Transverse colon (tissue), 4 donors: ENCODE measurements around the gene TFAP2A. TPM values are rescaled to one million over a fixed set of nuclear protein-coding genes. Genes with fewer than 3 reads are reported as not detected.

Experiments used
- DNase-seq: peaks from one replicate; pipeline ENCODE4 v3.0.0-alpha.2; 2019
- H3K27ac ChIP-seq, 4 donors: fragments of 200-600 bp; sonication (generic); 2 replicates each; pipeline ENCODE4 v1.5.1; 2016 to 2018; ENCODE audit warnings: inconsistent platforms in 4 of 4
- H3K27me3 ChIP-seq: fragments of 200-600 bp; sonication (generic); 2 replicates; pipeline ENCODE4 v1.5.1; 2017; ENCODE audit warnings: inconsistent platforms
- H3K36me3 ChIP-seq, 4 donors: fragments of 200-600 bp; sonication (generic); 2 replicates each; pipeline ENCODE4 v1.5.1; 2017 to 2019; ENCODE audit warnings: inconsistent platforms in 4 of 4
- H3K4me1 ChIP-seq, 4 donors: fragments of 200-600 bp; sonication (generic); 2 replicates each; pipeline ENCODE4 v1.5.1; 2017 to 2020; ENCODE audit warnings: inconsistent platforms in 4 of 4
- H3K4me3 ChIP-seq, 4 donors: fragments of 200-600 bp; sonication (generic); 1 replicate in 1 of 4; 2 replicates in 3 of 4; pipeline versions ENCODE4 v1.5.1 to v1.6.1; 2017 to 2019; ENCODE audit warnings: inconsistent platforms in 4 of 4
- H3K9me3 ChIP-seq, 2 donors: fragments of 200-600 bp; sonication (generic); 2 replicates each; pipeline ENCODE4 v1.5.1; 2017 to 2019; ENCODE audit warnings: inconsistent platforms in 2 of 2
- CTCF ChIP-seq, 5 experiments: fragments of 200-600 bp in 3 of 5; fragments of 450-650 bp in 2 of 5; sonication (generic) in 3 of 5; IDR thresholded peaks; 1 replicate in 2 of 5; 2 replicates in 3 of 5; pipeline ENCODE4 v1.5.1; 2016 to 2017; ENCODE audit warnings: antibody characterized with exemption in 5 of 5, inconsistent platforms in 3 of 5, mild to moderate bottlenecking in 2 of 5, moderate library complexity in 1 of 5
- EP300 ChIP-seq: sonication (generic); formaldehyde crosslinking; IDR thresholded peaks from one replicate; pipeline ENCODE4 v1.6.1; 2017; ENCODE audit warnings: antibody characterized with exemption, low read depth
- POLR2A ChIP-seq: fragments of 450-650 bp; IDR thresholded peaks from one replicate; pipeline ENCODE4 v1.6.1; 2016; ENCODE audit warnings: antibody characterized with exemption, mild to moderate bottlenecking, moderate library complexity
- POLR2AphosphoS5 ChIP-seq, 3 donors: sonication (generic); formaldehyde crosslinking; IDR thresholded peaks; one replicate each; pipeline ENCODE4 v1.6.1; 2016; ENCODE audit warnings: antibody characterized with exemption in 3 of 3
- WGBS, 2 donors: methylation state at CpG; one replicate each; pipeline ENCODE4 v1.1.5; 2018; ENCODE audit warnings: low coverage in 1 of 2; 5-methylcytosine and 5-hydroxymethylcytosine counted together
- in situ Hi-C, 4 donors: fragments of 200-750 bp; cut with MboI; loops; one replicate each; pipeline versions ENCODE4 v1.15.0 to v1.15.1; 2017; ENCODE audit warnings: low sequenced_read_pairs in 3 of 4, low pct_ligation_motif_present in 1 of 4, low pct_unique_long_range_greater_than_20kb in 1 of 4
- intact Hi-C: fragments of 100-400 bp; cut with DNase I; formaldehyde crosslinking; loops from one replicate; pipeline ENCODE4 v1.15.1; 2023; ENCODE audit warnings: low total_unique reads
- total RNA-seq, 4 donors: library from RNA; depleted of rRNA; stranded (reverse); fragments of >200 nt; gene quantifications; one replicate each; pipeline ENCODE4 v1.1.0, GENCODE V29; 2016

The TFAP2A gene
- total RNA-seq, 4 donors from 2014 or later: not detected

DNA sequence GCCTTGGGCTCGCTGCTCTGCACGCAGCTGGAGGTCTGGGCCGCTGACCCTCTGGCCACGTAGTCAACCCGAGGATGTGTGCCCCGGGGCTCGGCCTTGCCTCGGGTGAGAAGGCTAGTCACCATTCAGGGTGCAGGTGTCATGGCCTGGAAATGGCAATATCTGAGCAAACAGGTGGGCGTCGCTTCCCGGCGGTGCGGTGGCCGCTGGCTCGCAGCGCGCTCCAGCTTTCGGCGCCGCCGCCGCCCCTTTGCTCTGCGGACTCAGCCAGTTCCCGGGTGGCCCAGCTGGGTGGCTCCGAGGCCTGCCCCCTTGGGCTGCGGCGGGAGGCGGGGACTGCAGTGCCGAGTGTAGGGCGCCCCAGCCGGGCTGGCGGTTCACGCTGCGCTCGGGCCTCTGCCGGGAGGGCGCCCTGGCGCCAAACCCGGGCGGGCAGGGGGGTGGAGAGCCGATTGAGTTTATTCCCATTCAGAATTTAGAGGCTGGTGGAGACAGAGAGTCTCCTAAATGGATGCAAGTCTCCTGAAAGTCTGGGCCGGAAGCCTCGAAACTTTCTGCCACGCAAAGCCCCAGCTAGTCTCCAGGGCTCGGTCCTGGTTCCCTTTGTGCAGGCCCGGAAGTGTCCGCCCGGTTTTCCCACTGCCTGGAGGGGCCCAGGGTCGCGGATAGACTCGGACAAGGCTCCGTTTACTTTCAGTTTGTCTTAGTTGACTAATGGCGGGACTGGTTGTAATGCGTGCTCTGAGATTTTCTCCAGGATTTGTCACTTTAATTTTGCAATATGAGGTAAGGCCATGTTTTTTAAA, 11.3 kb upstream of the TFAP2A start:
- in situ Hi-C loops: loop anchor here in 3 of 4 donors (25.0 kb wide), 2 partner anchors 889 to 1439 kb away; no protein-coding TSS in a partner anchor
- no peak overlapping the region for H3K27ac ChIP-seq

GRCh38 chr6:10425176-10425974, 10.5 kb upstream of the TFAP2A start:
- H3K36me3 ChIP-seq: no peaks in the 10 kb centered on the region
- no peak for DNase-seq
- H3K27me3 ChIP-seq: peaks cover 89% of the 10 kb centered on the region
- no peak overlapping the region for H3K27ac ChIP-seq
- 23 to 37% methylated on average over 27 to 35 of the region's 35 CpGs for WGBS, 2 donors
- intact Hi-C loops: loop anchor here (10.0 kb wide), 1 partner anchor 391 kb away; no protein-coding TSS in a partner anchor
- H3K9me3 ChIP-seq: no peaks in the 10 kb centered on the region
- H3K4me3 ChIP-seq: peak overlapping the region in 2 of 4 donors; percentile 35 to 53
- TF ChIP-seq CTCF (IDR thresholded peaks at IDR 0.05) (no peak), POLR2A (no peak), EP300 (no peak)
- H3K4me1 ChIP-seq: peaks cover 0 to 31% (median 17%) of the 10 kb centered on the region in 4 donors
- in situ Hi-C loops: loop anchor here in 3 of 4 donors (25.0 kb wide), 2 partner anchors 888 to 1438 kb away; no protein-coding TSS in a partner anchor

More for the DNA sequence above, 11.3 kb upstream of the TFAP2A start:
- TF ChIP-seq POLR2AphosphoS5 (IDR thresholded peaks at IDR 0.05) (no peak), CTCF (IDR thresholded peaks at IDR 0.05) (no peak), EP300 (no peak), POLR2A (no peak)
- DNase-seq: peak; percentile 38
- Histone ChIP-seq H3K36me3 (no peaks in the 10 kb centered on the region), H3K4me3 (peak overlapping the region; percentile 12 to 53 (median 32)), H3K4me1 (peaks cover 0 to 29% (median 16%) of the 10 kb centered on the region in 4 donors), H3K9me3 (no peaks in the 10 kb centered on the region), H3K27me3 (peaks cover 81% of the 10 kb centered on the region)
- WGBS, 2 donors: 6 to 18% methylated on average over 5 to 46 of the region's 54 CpGs
- intact Hi-C loops: loop anchor here (10.0 kb wide), 1 partner anchor 391 kb away; no protein-coding TSS in a partner anchor

DNA sequence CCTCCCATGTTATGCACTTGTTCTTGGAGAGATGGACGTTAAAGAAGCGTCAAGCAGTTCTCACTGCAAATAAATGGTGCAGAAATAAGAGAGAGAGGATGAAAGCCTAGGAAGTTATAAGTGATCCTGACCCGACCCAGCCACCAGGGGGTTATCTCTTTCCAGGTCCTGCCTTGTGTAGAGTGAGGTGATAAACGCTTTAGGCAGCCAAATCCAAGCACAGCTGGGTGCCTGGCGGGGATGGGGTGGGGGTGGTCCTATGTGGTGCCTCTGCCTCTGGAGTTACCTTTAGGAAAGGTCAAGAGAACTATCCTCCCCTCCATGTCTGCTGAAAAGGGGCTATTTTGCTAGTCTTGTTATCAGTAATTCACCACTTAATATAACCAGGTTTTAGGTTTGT, 9.2 kb upstream of the TFAP2A start:
- in situ Hi-C loops: loop anchor here in 1 of 4 donors (25.0 kb wide), 1 partner anchor 387 kb away; no protein-coding TSS in a partner anchor
- peaks cover 0 to 26% (median 17%) of the 10 kb centered on the region in 4 donors for H3K4me1 ChIP-seq
- H3K4me3 ChIP-seq: no peak overlapping the region
- no peak for TF ChIP-seq CTCF (IDR thresholded peaks at IDR 0.05)
- no peak for TF ChIP-seq EP300
- TF ChIP-seq POLR2AphosphoS5 (IDR thresholded peaks at IDR 0.05): no peak
- no peak for TF ChIP-seq POLR2A
- peaks cover 97% of the 10 kb centered on the region for H3K27me3 ChIP-seq
- intact Hi-C loops: loop anchor here (10.0 kb wide), 1 partner anchor 389 kb away; no protein-coding TSS in a partner anchor
- H3K36me3 ChIP-seq: no peaks in the 10 kb centered on the region
- no peak overlapping the region for H3K27ac ChIP-seq
- H3K9me3 ChIP-seq: no peaks in the 10 kb centered on the region
- no peak for DNase-seq
- WGBS, 2 donors: 4 to 8% methylated on average over 4 to 5 of the region's 5 CpGs

GRCh38 chr6:10422737-10423034, 7.8 kb upstream of the TFAP2A start:
- in situ Hi-C loops (loop anchor here in 1 of 4 donors (25.0 kb wide), 1 partner anchor 385 kb away; no protein-coding TSS in a partner anchor), intact Hi-C loops (loop anchor here (10.0 kb wide), 1 partner anchor 388 kb away; no protein-coding TSS in a partner anchor)
- peaks cover 98% of the 10 kb centered on the region for H3K27me3 ChIP-seq
- no peak for TF ChIP-seq CTCF (IDR thresholded peaks at IDR 0.05)
- TF ChIP-seq POLR2AphosphoS5 (IDR thresholded peaks at IDR 0.05): no peak
- no peak for TF ChIP-seq EP300
- TF ChIP-seq POLR2A: no peak
- no peaks in the 10 kb centered on the region for H3K9me3 ChIP-seq
- DNase-seq: no peak
- H3K4me1 ChIP-seq: peaks cover 0 to 26% (median 17%) of the 10 kb centered on the region in 4 donors
- no peaks in the 10 kb centered on the region for H3K36me3 ChIP-seq
- no peak overlapping the region for H3K4me3 ChIP-seq
- 25 to 28% methylated on average over 6 to 7 of the region's 7 CpGs for WGBS, 2 donors
- H3K27ac ChIP-seq: no peak overlapping the region
